ENCODE results near the gene BIRC6. TPM values are rescaled to one million over a fixed set of nuclear protein-coding genes. Genes with fewer than 3 reads are reported as not detected.

Gene BIRC6
- total and polyA plus RNA-seq, 2 of the 8 experiments (the other 6 are each of a cell fraction or from before 2014, with no cell fraction given): 32.5 to 69.5 TPM

DNA sequence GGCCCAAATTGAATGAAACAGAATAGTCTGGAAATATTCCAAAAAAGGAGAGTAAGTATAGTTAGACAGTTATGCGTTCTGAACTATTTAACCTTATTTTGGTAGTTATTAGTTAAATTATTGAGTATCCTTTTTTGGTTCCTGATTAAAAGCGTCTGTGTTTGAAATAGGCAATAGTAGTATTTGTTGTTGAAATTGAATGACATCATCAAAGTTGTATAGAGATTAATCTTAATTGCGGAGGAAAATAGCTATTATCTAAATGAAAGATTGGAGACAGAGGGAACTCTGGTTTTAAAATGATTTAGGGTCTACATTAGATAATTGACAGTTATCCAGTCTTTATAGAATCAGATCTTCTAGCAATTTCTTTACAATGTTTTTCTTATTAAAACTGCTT, 115.8 kb downstream of the BIRC6 start:
- Histone ChIP-seq H3K14ac (ENCODE audit: insufficient read length) (no peak overlapping the region), H3K4me3 (ENCODE audit: extremely low read depth in 1 of 4, insufficient read depth in 2 of 4, low read depth in 3 of 4, low read length in 4 of 4) (no peak overlapping the region), H4K91ac (replicated peaks; ENCODE audit: insufficient read length, low read length) (no peak overlapping the region), H2AFZ (ENCODE audit: low read length) (no peak overlapping the region), H3K4me2 (ENCODE audit: insufficient read depth in 1 of 2, low read depth in 2 of 2, low read length in 2 of 2) (no peak overlapping the region), H3K23ac (ENCODE audit: insufficient read length) (no peak overlapping the region), H3K18ac (ENCODE audit: extremely low read depth, low read length) (no peak overlapping the region), H4K20me1 (replicated peaks in 1 of 2; ENCODE audit: control insufficient read depth in 1 of 2, insufficient read depth in 2 of 2, low read length in 2 of 2) (no peaks in the 10 kb centered on the region), H3K79me1 (ENCODE audit: low read depth, low read length) (no peaks in the 10 kb centered on the region), H3K79me2 (ENCODE audit: control insufficient read depth in 1 of 2, insufficient read depth in 2 of 2, low read length in 2 of 2) (no peaks in the 10 kb centered on the region), H3K27ac (ENCODE audit: low read depth, low read length) (no peak overlapping the region), H2BK20ac (ENCODE audit: low read length) (no peak overlapping the region), H3K27me3 (replicated peaks in 1 of 4; ENCODE audit: control insufficient read depth in 3 of 4, extremely low read depth in 1 of 4, insufficient read depth in 3 of 4, low read length in 3 of 4) (no peaks in the 10 kb centered on the region), H4K8ac (ENCODE audit: extremely low read depth, insufficient read depth, low read length) (no peak overlapping the region), H3K56ac (replicated peaks; ENCODE audit: insufficient read length, low read depth, low read length) (no peak overlapping the region), H2BK12ac (ENCODE audit: low read depth, low read length) (no peak overlapping the region), H3K4me1 (replicated peaks in 1 of 4; ENCODE audit: control insufficient read depth in 3 of 4, insufficient read depth in 4 of 4, low read length in 3 of 4) (no peaks in the 10 kb centered on the region), H3K9ac (replicated peaks in 1 of 4; ENCODE audit: extremely low read depth in 1 of 4, low read depth in 3 of 4, low read length in 3 of 4) (no peak overlapping the region), H3K23me2 (ENCODE audit: low read depth, low read length) (no peaks in the 10 kb centered on the region), H2AK5ac (ENCODE audit: low read depth, low read length) (no peak overlapping the region), H4K5ac (ENCODE audit: insufficient read length, low read depth, low read length) (no peak overlapping the region), H2BK120ac (replicated peaks; ENCODE audit: low read depth, low read length) (no peak overlapping the region), H2BK5ac (ENCODE audit: low read depth, low read length) (no peak overlapping the region), H2BK15ac (ENCODE audit: low read length) (no peak overlapping the region), H3K4ac (replicated peaks; ENCODE audit: insufficient read length, low read depth, low read length) (no peak overlapping the region), H3K36me3 (ENCODE audit: control insufficient read depth in 2 of 4, insufficient read depth in 4 of 4, low read length in 3 of 4) (peaks cover 6 to 64% (median 12%) of the 10 kb centered on the region in 4 experiments; a peak in 7 of 8 replicates), H3K9me3 (ENCODE audit: insufficient read depth in 2 of 2, low read depth in 1 of 2, low read length in 1 of 2) (no peaks in the 10 kb centered on the region)
- ChIA-PET POLR2A (ENCODE audit: partially characterized antibody) (no interaction called here), CTCF (ENCODE audit: partially characterized antibody) (no interaction called here)
- FAIRE-seq (no peak), DNase-seq (ENCODE audit: low read depth in 1 of 2, low spot score in 2 of 2) (no peak)
- WGBS, 2 experiments (ENCODE audit: extremely low coverage in 1 of 2, insufficient coverage in 1 of 2, insufficient read length in 1 of 2, insufficient replicate concordance in 2 of 2, low coverage in 1 of 2, low lambda C conversion rate in 2 of 2, missing lambda C conversion rate in 1 of 2): 65% methylated on average over 3 of the region's 3 CpGs; no CpG with 5 or more reads in 1 of the 2 experiments
- TF ChIP-seq PHF8 (conservative IDR thresholded peaks at IDR 0.05; ENCODE audit: low read depth, low read length) (no peak), POU5F1 (IDR thresholded peaks at IDR 0.05; ENCODE audit: low read depth, low read length) (no peak), CTBP2 (IDR thresholded peaks at IDR 0.05; ENCODE audit: borderline replicate concordance, insufficient read depth, insufficient read length, low read length) (no peak), BACH1 (IDR thresholded peaks at IDR 0.05; ENCODE audit: low read length) (no peak), SIN3A (conservative IDR thresholded peaks at IDR 0.05 in 1 of 2, IDR thresholded peaks at IDR 0.05 in 1 of 2; ENCODE audit: low read depth in 1 of 2, low read length in 2 of 2) (no peak), KDM1A (IDR thresholded peaks at IDR 0.05; ENCODE audit: borderline replicate concordance, low read length) (no peak), HDAC2 (IDR thresholded peaks at IDR 0.05; ENCODE audit: borderline replicate concordance in 1 of 2, low read depth in 2 of 2, low read length in 2 of 2) (no peak), TAF1 (IDR thresholded peaks at IDR 0.05; ENCODE audit: low read depth, low read length) (no peak), CBX8 (IDR thresholded peaks at IDR 0.05; ENCODE audit: borderline replicate concordance, low read depth, low read length) (no peak), TCF12 (IDR thresholded peaks at IDR 0.05; ENCODE audit: low read depth, low read length) (no peak), ASH2L (IDR thresholded peaks at IDR 0.05; ENCODE audit: low read length) (no peak)
- TF ChIP-seq, protein P1, sequence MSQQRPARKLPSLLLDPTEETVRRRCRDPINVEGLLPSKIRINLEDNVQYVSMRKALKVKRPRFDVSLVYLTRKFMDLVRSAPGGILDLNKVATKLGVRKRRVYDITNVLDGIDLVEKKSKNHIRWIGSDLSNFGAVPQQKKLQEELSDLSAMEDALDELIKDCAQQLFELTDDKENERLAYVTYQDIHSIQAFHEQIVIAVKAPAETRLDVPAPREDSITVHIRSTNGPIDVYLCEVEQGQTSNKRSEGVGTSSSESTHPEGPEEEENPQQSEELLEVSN (IDR thresholded peaks at IDR 0.05): no peak

All from H1 (cell line).